Hindlimb muscle (tissue), 1 donor: ENCODE data around the gene FBXL7. TPM values are rescaled to one million over a fixed set of nuclear protein-coding genes. Genes with fewer than 3 reads are reported as not detected.

Experiments used
- DNase-seq: peaks from one replicate; pipeline ENCODE4 v3.0.0-alpha.2; 2013
- polyA plus RNA-seq: library from polyadenylated mRNA; unstranded; fragments of 120-200 nt; gene quantifications from one replicate; pipeline ENCODE4 v1.2.1, GENCODE V29; 2013; ENCODE audit not compliant: insufficient read length

The FBXL7 gene
- polyA plus RNA-seq, 1 donor, result 23.7 TPM

DNA sequence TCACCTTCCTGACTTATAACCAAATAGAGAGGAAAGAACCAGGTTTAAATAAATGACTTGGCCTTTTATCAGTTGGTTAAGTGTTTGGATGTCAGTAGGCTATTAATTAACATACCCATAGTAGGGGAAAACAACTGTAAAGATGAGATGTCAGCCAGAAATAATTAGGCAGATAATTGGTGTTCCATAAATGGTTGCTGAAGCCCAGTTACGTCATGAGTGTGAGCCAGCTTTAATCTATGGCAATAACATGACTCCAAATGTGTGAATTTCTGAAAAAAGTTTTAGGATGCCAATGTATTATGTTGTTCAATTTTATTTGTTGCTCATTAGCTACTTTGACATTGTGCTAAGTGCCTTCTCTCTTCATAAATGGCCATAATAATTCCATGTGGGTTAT lies 180.5 kb downstream of the FBXL7 start:
- DNase-seq, result no peak

GRCh38 chr5:15682122-15682521 lies 182.1 kb downstream of the FBXL7 start:
- DNase-seq, result no peak

DNA sequence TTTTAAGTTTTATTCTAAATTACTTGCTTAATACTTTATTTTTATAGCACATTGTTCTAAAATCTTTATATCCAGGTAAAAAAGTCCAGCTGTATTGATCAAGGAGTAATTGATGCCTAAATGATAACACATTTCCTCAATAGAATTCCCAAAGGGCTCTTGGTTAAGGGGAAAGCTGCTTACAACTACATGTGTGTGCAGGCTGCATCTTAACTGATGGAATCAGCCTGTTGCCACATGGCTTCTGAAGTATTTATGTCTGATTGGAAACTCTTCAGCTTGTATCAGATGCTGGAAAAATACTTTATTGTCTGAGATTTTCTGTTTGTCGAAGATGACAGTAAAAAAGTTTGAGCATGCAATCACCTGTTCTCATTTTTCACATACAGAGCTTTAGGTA lies 182.6 kb downstream of the FBXL7 start:
- DNase-seq, result no peak

- DNase-seq, result no peak
These were observed 183.4 kb downstream of the FBXL7 start for GRCh38 chr5:15683332-15683731.

DNA sequence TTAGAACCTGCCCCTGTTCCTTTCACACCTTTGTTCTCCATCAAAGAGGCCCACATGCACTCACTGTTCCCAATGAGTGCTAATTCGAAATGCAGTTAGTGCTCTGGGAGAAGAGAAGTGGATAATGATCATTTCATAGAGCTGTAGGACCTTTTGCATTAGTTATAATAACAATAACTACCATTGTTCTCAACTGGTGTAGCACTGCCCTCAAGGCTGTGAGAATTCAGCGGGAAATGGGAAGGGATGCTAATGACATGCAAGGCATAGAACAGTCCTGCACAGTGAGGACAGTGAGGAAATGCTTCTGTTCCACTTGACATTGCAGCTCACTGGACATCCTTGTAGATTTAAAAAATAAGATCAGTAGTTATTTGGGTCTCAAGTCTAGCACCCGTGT lies 187.4 kb downstream of the FBXL7 start:
- no peak for DNase-seq

DNA sequence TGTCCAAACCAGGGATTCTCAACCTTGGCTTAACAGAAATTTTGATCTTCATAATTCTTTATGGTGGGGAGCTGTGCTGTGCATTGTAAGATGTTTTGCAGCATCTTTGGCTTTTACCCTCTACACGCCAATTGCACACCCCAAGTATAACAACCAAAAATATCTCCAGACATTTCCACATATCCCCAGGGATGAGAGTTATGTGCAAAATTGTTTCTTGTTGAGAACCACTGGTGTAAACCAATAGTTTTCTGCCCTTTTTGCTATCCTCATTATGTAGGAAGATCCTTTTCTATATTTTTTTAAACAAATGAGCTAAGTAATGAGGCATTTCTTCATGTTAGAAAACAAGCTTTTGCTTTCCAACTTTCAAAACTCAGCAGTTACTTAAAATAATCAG lies 189.9 kb downstream of the FBXL7 start:
- DNase-seq, result no peak

DNA sequence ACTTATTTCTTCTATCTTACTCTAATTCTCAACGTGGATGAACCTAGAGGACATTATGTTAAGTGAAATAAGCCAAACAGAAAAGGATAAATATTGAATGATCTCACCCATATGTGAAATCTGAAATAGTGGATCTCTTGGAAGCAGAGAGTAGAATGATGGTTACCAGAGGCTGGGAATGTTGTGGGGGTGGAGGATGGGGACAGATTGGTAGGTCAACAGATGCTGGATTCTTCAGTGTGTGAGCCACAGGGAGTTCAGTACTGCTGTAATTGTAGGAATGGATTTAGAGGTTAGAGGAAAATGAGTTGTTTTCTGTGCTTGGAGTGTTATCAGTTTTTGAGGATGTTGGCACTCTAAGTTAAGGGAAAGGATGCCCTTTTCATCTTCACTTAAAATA lies 190.6 kb downstream of the FBXL7 start:
- no peak for DNase-seq

- no peak for DNase-seq
These were observed 191.5 kb downstream of the FBXL7 start for GRCh38 chr5:15691521-15691920.

GRCh38 chr5:15692706-15693381 lies 192.9 kb downstream of the FBXL7 start:
- DNase-seq, result no peak

- DNase-seq, result no peak
These were observed 193.4 kb downstream of the FBXL7 start for GRCh38 chr5:15693382-15693728.

- no peak for DNase-seq
These were observed 194.0 kb downstream of the FBXL7 start for GRCh38 chr5:15693933-15694332.

- DNase-seq, result peak; percentile 51
These were observed 194.8 kb downstream of the FBXL7 start for GRCh38 chr5:15694696-15695214.

DNA sequence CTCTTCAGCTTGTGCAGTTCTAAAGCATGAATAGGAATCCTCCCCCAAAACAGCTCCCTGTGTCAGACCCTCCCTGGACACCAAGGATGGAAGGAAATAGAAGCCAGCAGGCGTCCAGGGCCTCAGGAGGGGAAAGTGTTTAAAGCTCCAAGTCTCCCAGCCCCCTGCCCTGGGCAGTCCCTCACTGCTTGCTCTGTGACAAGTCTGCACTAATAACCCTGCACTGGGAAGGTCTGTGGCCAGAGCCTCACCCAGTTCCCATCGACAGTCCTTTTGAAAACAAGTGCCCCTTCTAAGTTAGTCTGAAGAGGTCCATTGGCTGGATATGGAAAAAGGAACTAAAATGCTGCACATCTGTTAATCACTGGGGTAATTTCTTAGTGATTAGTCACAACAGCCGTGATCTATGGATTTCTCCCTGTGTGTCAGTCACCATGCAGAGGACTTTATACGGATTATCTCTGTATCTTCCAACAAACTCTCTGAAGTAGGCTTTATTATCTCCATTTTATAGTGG lies 195.3 kb downstream of the FBXL7 start:
- DNase-seq, result no peak

DNA sequence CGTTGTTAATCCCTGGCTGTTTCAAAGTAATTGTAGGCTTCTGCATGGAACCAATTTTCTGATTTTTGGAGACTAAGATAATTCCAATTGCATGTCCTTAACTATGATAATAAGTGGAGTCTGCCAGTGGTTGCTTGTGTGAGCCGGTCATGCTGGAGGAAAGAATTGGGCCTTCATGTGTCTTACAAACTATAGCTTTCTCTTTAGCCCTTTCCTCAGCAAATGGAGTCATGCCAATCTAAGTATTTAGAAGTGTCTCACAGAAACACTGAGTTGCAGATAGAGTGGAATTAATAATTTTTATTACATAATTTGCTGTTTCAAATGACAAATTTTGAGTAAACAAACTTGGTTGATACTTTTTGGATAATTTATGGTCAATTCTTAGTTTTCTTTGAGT lies 200.4 kb downstream of the FBXL7 start:
- DNase-seq, result no peak

GRCh38 chr5:15702102-15702501 lies 202.1 kb downstream of the FBXL7 start:
- DNase-seq, result no peak

- DNase-seq, result no peak
These were observed 203.9 kb downstream of the FBXL7 start for GRCh38 chr5:15703901-15704300.

GRCh38 chr5:15704397-15704947 lies 204.5 kb downstream of the FBXL7 start:
- DNase-seq, result no peak

DNA sequence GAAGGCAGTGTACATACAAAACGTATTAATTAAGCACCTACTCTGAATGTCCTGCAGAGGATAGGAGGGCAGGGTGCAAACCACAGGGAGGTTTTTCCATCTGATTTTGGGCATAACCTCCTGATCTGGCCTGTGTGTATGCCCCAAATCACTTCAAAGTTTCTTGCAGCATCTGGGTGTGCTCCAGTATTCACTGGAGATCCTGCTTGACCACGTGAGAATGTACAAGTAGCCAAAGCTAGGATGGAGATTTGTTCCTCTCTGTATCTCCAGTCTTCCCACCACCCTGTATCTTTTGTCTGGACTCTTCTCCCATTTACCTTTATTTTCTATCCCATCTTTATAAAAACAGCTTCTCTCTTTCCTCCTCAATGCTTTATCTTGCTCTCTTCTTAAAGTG lies 207.7 kb downstream of the FBXL7 start:
- no peak for DNase-seq

GRCh38 chr5:15711892-15712291 lies 211.9 kb downstream of the FBXL7 start:
- DNase-seq, result no peak

DNA sequence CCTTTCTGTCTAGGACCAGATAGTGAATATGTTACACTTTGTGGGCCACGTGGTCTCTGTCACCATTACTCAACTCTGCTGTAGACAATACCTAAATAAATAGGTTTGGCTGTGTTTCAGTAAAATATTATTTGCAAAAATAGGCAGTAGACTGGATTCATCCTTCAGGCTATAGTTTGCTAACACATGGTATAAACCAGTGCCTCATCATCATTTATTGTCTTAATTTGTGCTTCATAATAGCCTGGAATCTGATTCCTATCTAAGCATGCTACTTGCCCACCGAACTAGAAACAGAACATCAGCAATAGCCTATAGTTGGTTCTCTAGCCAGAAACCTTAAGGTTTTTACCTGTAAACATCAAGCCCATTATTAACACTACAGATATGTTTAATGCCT lies 215.6 kb downstream of the FBXL7 start:
- DNase-seq, result no peak

GRCh38 chr5:15715967-15716366 lies 216.0 kb downstream of the FBXL7 start:
- DNase-seq, result no peak

GRCh38 chr5:15717001-15717400 lies 217.0 kb downstream of the FBXL7 start:
- no peak for DNase-seq

GRCh38 chr5:15718421-15719179 lies 218.6 kb downstream of the FBXL7 start:
- DNase-seq, result no peak

- DNase-seq, result no peak
These were observed 219.8 kb downstream of the FBXL7 start for GRCh38 chr5:15719784-15720183.
